Left ventricle myocardium superior (tissue), 1 donor: ENCODE results near the gene CD3G. TPM values are rescaled to one million over a fixed set of nuclear protein-coding genes. Genes with fewer than 3 reads are reported as not detected.

Experiments used
- total RNA-seq: library from RNA; stranded (reverse); fragmentation: NEBNext Ultra II Directional; extraction: Animal tissue kit (Norgen Biotek cat#: 25700); gene quantifications from one replicate; pipeline ENCODE4 v1.2.1, GENCODE V29; 2021
- donor health status: DM: no; HTN: yes; CAD: no; lungs with severe emphysema.

Gene CD3G
- total RNA-seq, 1 donor from 2014 or later: 0.27 TPM

Other genes with a start within 250 kb of the CD3G start
- gene SCN4B, start 191.5 kb upstream of the CD3G start, total RNA-seq: 11.0 TPM
- gene SCN2B, start 167.7 kb upstream of the CD3G start, total RNA-seq: 19.6 TPM
- gene JAML, start 119.3 kb upstream of the CD3G start, total RNA-seq: 4.5 TPM
- 2.6 TPM for gene MPZL3, start 92.0 kb upstream of the CD3G start, total RNA-seq
- 11.8 TPM for gene MPZL2, start 80.0 kb upstream of the CD3G start, total RNA-seq
- gene CD3E, start 39.6 kb upstream of the CD3G start, total RNA-seq: 1.1 TPM
- gene CD3D, start 1.6 kb upstream of the CD3G start, total RNA-seq: 1.6 TPM
- 37.6 TPM for gene UBE4A, start 15.3 kb downstream of the CD3G start, total RNA-seq
- gene ATP5MG, start 57.3 kb downstream of the CD3G start, total RNA-seq: 756 TPM
- 21.1 TPM for gene KMT2A, start 92.1 kb downstream of the CD3G start, total RNA-seq
- 1.2 TPM for gene TTC36, start 183.1 kb downstream of the CD3G start, total RNA-seq
- 13.4 TPM for gene TMEM25, start 186.8 kb downstream of the CD3G start, total RNA-seq
- 22.4 TPM for gene IFT46, start 221.6 kb downstream of the CD3G start, total RNA-seq
- gene ARCN1, start 228.1 kb downstream of the CD3G start, total RNA-seq: 97.1 TPM